DOHH2 (cell line): ENCODE data around the gene ERBB2.

ENCODE experiments used
- H3F3A ChIP-seq: fragments of 200-600 bp; sonication (generic), shearing (Covaris generic); 2 replicates; pipeline ENCODE4 v1.6.0; 2016; ENCODE audit warnings: antibody characterized with exemption, mild to moderate bottlenecking; ENCODE audit not compliant: control insufficient read depth, insufficient read depth
- H3K27ac ChIP-seq: fragments of 200-600 bp; sonication (generic); 2 replicates; pipeline ENCODE4 v1.5.1; 2014; ENCODE audit warnings: low read depth, mild to moderate bottlenecking, low read length, moderate library complexity
- H3K27me3 ChIP-seq: fragments of 200-600 bp; sonication (generic); 2 replicates; pipeline ENCODE4 v1.6.1; 2014; ENCODE audit warnings: mild to moderate bottlenecking, low read length, mixed read lengths; ENCODE audit not compliant: control insufficient read depth
- H3K36me3 ChIP-seq: fragments of 200-600 bp; sonication (generic); 2 replicates; pipeline ENCODE4 v1.6.1; 2014; ENCODE audit warnings: mild to moderate bottlenecking, low read length, moderate library complexity, mixed read lengths; ENCODE audit not compliant: control insufficient read depth
- H3K4me1 ChIP-seq: fragments of 200-600 bp; sonication (generic); 2 replicates; pipeline ENCODE4 v1.6.1; 2014; ENCODE audit warnings: mild to moderate bottlenecking, low read length, mixed read lengths; ENCODE audit not compliant: control insufficient read depth
- H3K4me2 ChIP-seq: fragments of 200-600 bp; sonication (generic); 2 replicates; pipeline ENCODE4 v1.6.0; 2014; ENCODE audit warnings: mild to moderate bottlenecking, low read length, moderate library complexity
- H3K4me3 ChIP-seq: fragments of 200-600 bp; sonication (generic); 2 replicates; pipeline ENCODE4 v1.5.1; 2014; ENCODE audit warnings: mild to moderate bottlenecking, low read length, mixed read lengths
- H3K79me2 ChIP-seq: fragments of 200-600 bp; sonication (generic); 2 replicates; pipeline ENCODE4 v1.6.1; 2014; ENCODE audit warnings: mild to moderate bottlenecking, low read length, mixed read lengths; ENCODE audit not compliant: control insufficient read depth
- H3K9me2 ChIP-seq: fragments of 200-600 bp; sonication (generic); replicated peaks from 2 replicates; pipeline ENCODE4 v1.6.1; 2014; ENCODE audit warnings: mild to moderate bottlenecking, low read length, mixed read lengths; ENCODE audit not compliant: control insufficient read depth
- H3K9me3 ChIP-seq: fragments of 200-600 bp; sonication (generic); 2 replicates; pipeline ENCODE4 v1.6.1; 2014; ENCODE audit warnings: antibody characterized with exemption, low read length, mixed read lengths; ENCODE audit not compliant: control insufficient read depth, insufficient read depth
- H4K20me1 ChIP-seq: fragments of 200-600 bp; sonication (generic); 2 replicates; pipeline ENCODE4 v1.6.0; 2014; ENCODE audit warnings: low read depth, mild to moderate bottlenecking, antibody characterized with exemption, low read length, moderate library complexity; ENCODE audit not compliant: control insufficient read depth, insufficient read depth
- CTCF ChIP-seq: fragments of 200-600 bp; sonication (generic); IDR thresholded peaks from one replicate; pipeline ENCODE4 v1.5.1; 2014; ENCODE audit warnings: antibody characterized with exemption, mild to moderate bottlenecking, low read depth, low read length; ENCODE audit not compliant: poor library complexity, severe bottlenecking
- EZH2phosphoT487 ChIP-seq: fragments of 200-600 bp; sonication (generic); IDR thresholded peaks from 2 replicates; pipeline ENCODE4 v1.6.1; 2017; ENCODE audit warnings: borderline replicate concordance, mild to moderate bottlenecking, antibody characterized with exemption, low read length, moderate library complexity, mixed read lengths

ERBB2 gene

GRCh38 chr17:39751637-39752036, 51.8 kb downstream of the ERBB2 start:
- Histone ChIP-seq H3K79me2 (no peaks in the 10 kb centered on the region), H3K4me3 (no peak overlapping the region), H3K4me1 (peaks cover 37% of the 10 kb centered on the region), H3F3A (peaks cover 25% of the 10 kb centered on the region), H3K27me3 (no peaks in the 10 kb centered on the region), H3K4me2 (no peak overlapping the region), H3K9me2 (no peaks in the 10 kb centered on the region), H4K20me1 (no peaks in the 10 kb centered on the region), H3K36me3 (0 out of 2 replicates have a peak, but pooled peaks cover under 1% of the 10 kb centered on the region), H3K9me3 (no peaks in the 10 kb centered on the region), H3K27ac (no peak overlapping the region)
- no peak for TF ChIP-seq CTCF
- no peak for TF ChIP-seq EZH2phosphoT487

- H3K9me3 ChIP-seq, result no peaks in the 10 kb centered on the region
- H3K36me3 ChIP-seq, result peaks cover 6% of the 10 kb centered on the region; the same call in 1 of the 2 replicates
- H3K9me2 ChIP-seq, result no peaks in the 10 kb centered on the region
- peaks cover 33% of the 10 kb centered on the region for H3F3A ChIP-seq
- H3K27ac ChIP-seq, result no peak overlapping the region
- no peak overlapping the region for H3K4me2 ChIP-seq
- H3K79me2 ChIP-seq, result no peaks in the 10 kb centered on the region
- H3K4me3 ChIP-seq, result no peak overlapping the region
- H4K20me1 ChIP-seq, result no peaks in the 10 kb centered on the region
- no peaks in the 10 kb centered on the region for H3K27me3 ChIP-seq
- TF ChIP-seq EZH2phosphoT487 (no peak), CTCF (no peak)
- peaks cover 44% of the 10 kb centered on the region for H3K4me1 ChIP-seq
Measured at GRCh38 chr17:39752241-39752881, 52.5 kb downstream of the ERBB2 start.

- Histone ChIP-seq H3K27ac (peak overlapping the region; percentile 87), H3K4me3 (peak overlapping the region; percentile 75), H3K4me1 (peaks cover 57% of the 10 kb centered on the region)
Measured at GRCh38 chr17:39753514-39754160, 53.8 kb downstream of the ERBB2 start.

More at GRCh38 chr17:39753514-39754160, 53.8 kb downstream of the ERBB2 start:
- no peaks in the 10 kb centered on the region for H3K27me3 ChIP-seq
- H4K20me1 ChIP-seq, result no peaks in the 10 kb centered on the region
- no peaks in the 10 kb centered on the region for H3K9me3 ChIP-seq
- TF ChIP-seq CTCF, result peak; percentile 82
- no peak for TF ChIP-seq EZH2phosphoT487
- H3K36me3 ChIP-seq, result peaks cover 14% of the 10 kb centered on the region
- H3F3A ChIP-seq, result peaks cover 45% of the 10 kb centered on the region
- peaks cover 6% of the 10 kb centered on the region for H3K79me2 ChIP-seq
- H3K9me2 ChIP-seq, result no peaks in the 10 kb centered on the region
- H3K4me2 ChIP-seq, result peak overlapping the region; percentile 90
